Neural progenitor cell (in vitro differentiated cells): Measurements from ENCODE around the gene MAGEB17. TPM values are rescaled to one million over a fixed set of nuclear protein-coding genes. Genes with fewer than 3 reads are reported as not detected.

Experiments
- DNase-seq: peaks from one replicate; pipeline ENCODE4 v3.0.0-alpha.2; 2016; ENCODE audit warnings: low spot score
- H2AFZ ChIP-seq: fragments of 200-600 bp; sonication (generic); replicated peaks from 2 replicates; pipeline ENCODE4 v1.6.1; 2016; ENCODE audit warnings: antibody characterized with exemption
- H3F3A ChIP-seq: fragments of 200-600 bp; sonication (generic); 2 replicates; pipeline ENCODE4 v1.6.1; 2016; ENCODE audit warnings: antibody characterized with exemption, low read depth
- H3K27ac ChIP-seq: fragments of 200-600 bp; sonication (generic); 2 replicates; pipeline ENCODE4 v1.5.1; 2016; ENCODE audit warnings: mild to moderate bottlenecking
- H3K27me3 ChIP-seq: fragments of 200-600 bp; sonication (generic); 2 replicates; pipeline ENCODE4 v1.6.1; 2016; ENCODE audit warnings: mild to moderate bottlenecking, moderate library complexity
- H3K36me3 ChIP-seq: fragments of 200-600 bp; sonication (generic); 2 replicates; pipeline ENCODE4 v1.5.1; 2016
- H3K4me1 ChIP-seq: fragments of 200-600 bp; sonication (generic); 2 replicates; pipeline ENCODE4 v1.6.1; 2016; ENCODE audit warnings: mixed run types
- H3K4me2 ChIP-seq: fragments of 200-600 bp; sonication (generic); 2 replicates; pipeline ENCODE4 v1.6.1; 2016
- H3K4me3 ChIP-seq: fragments of 200-600 bp; sonication (generic); 2 replicates; pipeline ENCODE4 v1.5.1; 2016
- H3K79me2 ChIP-seq: fragments of 200-600 bp; sonication (generic); 2 replicates; pipeline ENCODE4 v1.6.1; 2016; ENCODE audit warnings: low read depth
- H3K9ac ChIP-seq: fragments of 200-600 bp; sonication (generic); 2 replicates; pipeline ENCODE4 v1.6.1; 2016
- H3K9me3 ChIP-seq: fragments of 200-600 bp; sonication (generic); 2 replicates; pipeline ENCODE4 v1.5.1; 2016; ENCODE audit warnings: low read depth
- H4K20me1 ChIP-seq: fragments of 200-600 bp; sonication (generic); 2 replicates; pipeline ENCODE4 v1.6.1; 2016; ENCODE audit warnings: low read depth
- H3K27ac Mint-ChIP-seq: 3 replicates; pipeline ENCODE4 v1.8.0; 2021; ENCODE audit warnings: mixed read lengths
- H3K27me3 Mint-ChIP-seq: 2 replicates; pipeline ENCODE4 v1.8.0; 2022; ENCODE audit warnings: low read depth, mild to moderate bottlenecking, inconsistent platforms, moderate library complexity, mixed read lengths; ENCODE audit not compliant: insufficient read depth
- H3K36me3 Mint-ChIP-seq: 3 replicates; pipeline ENCODE4 v1.8.0; 2021; ENCODE audit warnings: mixed read lengths
- H3K4me1 Mint-ChIP-seq: 3 replicates; pipeline ENCODE4 v1.8.0; 2021; ENCODE audit warnings: mixed read lengths
- H3K4me3 Mint-ChIP-seq: 3 replicates; pipeline ENCODE4 v1.8.0; 2021; ENCODE audit warnings: mild to moderate bottlenecking, moderate library complexity, mixed read lengths
- H3K9me3 Mint-ChIP-seq: 3 replicates; pipeline ENCODE4 v1.8.0; 2020; ENCODE audit warnings: mixed read lengths
- CTCF ChIP-seq: fragments of 200-600 bp; sonication (generic); IDR thresholded peaks from 2 replicates; pipeline ENCODE4 v1.5.1; 2017; ENCODE audit warnings: antibody characterized with exemption, mild to moderate bottlenecking
- EZH2 ChIP-seq: fragments of 200-600 bp; sonication (generic); IDR thresholded peaks from 2 replicates; pipeline ENCODE4 v1.6.1; 2017; ENCODE audit warnings: antibody characterized with exemption, mild to moderate bottlenecking, moderate library complexity
- EZH2phosphoT487 ChIP-seq: fragments of 200-600 bp; sonication (generic); IDR thresholded peaks from 2 replicates; pipeline ENCODE4 v1.6.1; 2017; ENCODE audit warnings: antibody characterized with exemption
- total RNA-seq: library from RNA; depleted of rRNA; stranded (reverse); fragments of >200 nt; gene quantifications from 2 replicates; pipeline ENCODE4 v1.2.3, GENCODE V29; 2015; ENCODE audit warnings: low replicate concordance

MAGEB17 gene
- total RNA-seq, 1 donor from 2014 or later, result 0.09 TPM

- DNase-seq, result no peak
- Histone ChIP-seq H2AFZ (no peak overlapping the region), H3K4me1 (peaks cover 17% of the 10 kb centered on the region), H3K9ac (no peak overlapping the region), H3K27ac (no peak overlapping the region), H3F3A (peaks cover 17% of the 10 kb centered on the region), H3K9me3 (no peaks in the 10 kb centered on the region), H3K79me2 (no peaks in the 10 kb centered on the region), H3K4me3 (no peak overlapping the region), H3K4me2 (no peak overlapping the region), H3K27me3 (no peaks in the 10 kb centered on the region), H3K36me3 (no peaks in the 10 kb centered on the region), H4K20me1 (no peaks in the 10 kb centered on the region)
- Mint-ChIP-seq H3K27me3 (no peaks in the 10 kb centered on the region), H3K4me3 (no peak overlapping the region), H3K4me1 (peaks cover 10% of the 10 kb centered on the region), H3K27ac (no peak overlapping the region), H3K36me3 (no peaks in the 10 kb centered on the region), H3K9me3 (no peaks in the 10 kb centered on the region)
- TF ChIP-seq CTCF (no peak), EZH2phosphoT487 (no peak), EZH2 (no peak)
These were observed 46.7 kb downstream of the MAGEB17 start for GRCh38 chrX:16213961-16214360.

- TF ChIP-seq EZH2 (no peak), EZH2phosphoT487 (peak; percentile 79)
- Mint-ChIP-seq H3K27ac (no peak overlapping the region), H3K9me3 (no peaks in the 10 kb centered on the region), H3K27me3 (no peaks in the 10 kb centered on the region), H3K4me1 (peaks cover 10% of the 10 kb centered on the region), H3K36me3 (no peaks in the 10 kb centered on the region), H3K4me3 (no peak overlapping the region)
- Histone ChIP-seq H3K9me3 (no peaks in the 10 kb centered on the region), H3K4me2 (peak overlapping the region; percentile 69), H2AFZ (no peak overlapping the region), H3F3A (peaks cover 17% of the 10 kb centered on the region), H3K4me1 (peaks cover 17% of the 10 kb centered on the region), H3K36me3 (no peaks in the 10 kb centered on the region), H4K20me1 (no peaks in the 10 kb centered on the region), H3K27ac (peak overlapping the region; percentile 75), H3K27me3 (no peaks in the 10 kb centered on the region), H3K4me3 (no peak overlapping the region), H3K9ac (no peak overlapping the region), H3K79me2 (no peaks in the 10 kb centered on the region)
- DNase-seq, result peak; percentile 79
These were observed 48.4 kb downstream of the MAGEB17 start for GRCh38 chrX:16215660-16216059.

Other genes starting within 250 kb of the MAGEB17 start
- 2.8 and 4.1 TPM in 2 replicates for gene GRPR, start 43.9 kb upstream of the MAGEB17 start, total RNA-seq